ENCODE data around the gene ST7L. TPM values are rescaled to one million over a fixed set of nuclear protein-coding genes. Genes with fewer than 3 reads are reported as not detected.
A peak's percentile ranks its signal among the peaks of the same experiment; 100 is the strongest.
"Not testable (repeated sequence)": the region's sequence is repeated elsewhere in the genome, so short reads cannot be mapped to it uniquely, and the experiment has no call there.

Gene ST7L
- total RNA-seq, 2 donors from 2014 or later = 9.4 to 9.7 TPM

GRCh38 chr1:112628516-112628915, 9.6 kb upstream of the ST7L start:
- H3K27me3 Mint-ChIP-seq = no peaks in the 10 kb centered on the region
- no peak for ATAC-seq (replicated peaks)
- peaks cover 55% of the 10 kb centered on the region for H3K4me1 Mint-ChIP-seq
- peaks cover 96% of the 10 kb centered on the region for H3K36me3 Mint-ChIP-seq (ENCODE audit: low read depth)
- H3K4me3 Mint-ChIP-seq = peak overlapping the region; percentile 3
- H3K27ac Mint-ChIP-seq = no peak overlapping the region
- no peaks in the 10 kb centered on the region for H3K9me3 Mint-ChIP-seq

- no peak overlapping the region for H3K27ac Mint-ChIP-seq
- H3K4me3 Mint-ChIP-seq = peak overlapping the region; percentile 51
- H3K27me3 Mint-ChIP-seq = no peaks in the 10 kb centered on the region
Measured at GRCh38 chr1:112626887-112627286, 7.9 kb upstream of the ST7L start.

GRCh38 chr1:112626193-112626592, 7.3 kb upstream of the ST7L start:
- H3K9me3 Mint-ChIP-seq = no peaks in the 10 kb centered on the region
- H3K36me3 Mint-ChIP-seq (ENCODE audit: low read depth) = peaks cover 96% of the 10 kb centered on the region
- no peak for ATAC-seq (replicated peaks)
- H3K27ac Mint-ChIP-seq = no peak overlapping the region
- peak overlapping the region; percentile 51 for H3K4me3 Mint-ChIP-seq
- H3K27me3 Mint-ChIP-seq = no peaks in the 10 kb centered on the region
- H3K4me1 Mint-ChIP-seq = peaks cover 46% of the 10 kb centered on the region

More at GRCh38 chr1:112626887-112627286, 7.9 kb upstream of the ST7L start:
- H3K36me3 Mint-ChIP-seq (ENCODE audit: low read depth) = peaks cover 96% of the 10 kb centered on the region
- no peaks in the 10 kb centered on the region for H3K9me3 Mint-ChIP-seq
- H3K4me1 Mint-ChIP-seq = peaks cover 47% of the 10 kb centered on the region
- no peak for ATAC-seq (replicated peaks)

- Mint-ChIP-seq H3K36me3 (ENCODE audit: low read depth) (peaks cover 96% of the 10 kb centered on the region), H3K4me3 (peak overlapping the region; percentile 43), H3K4me1 (peaks cover 42% of the 10 kb centered on the region), H3K9me3 (no peaks in the 10 kb centered on the region), H3K27me3 (no peaks in the 10 kb centered on the region), H3K27ac (peak overlapping the region; percentile 22)
- no peak for ATAC-seq (replicated peaks)
Measured at GRCh38 chr1:112625696-112626095, 6.8 kb upstream of the ST7L start.

GRCh38 chr1:112624493-112624892, 5.6 kb upstream of the ST7L start:
- H3K36me3 Mint-ChIP-seq (ENCODE audit: low read depth) = peaks cover 98% of the 10 kb centered on the region
- ATAC-seq (replicated peaks); H3K9me3 Mint-ChIP-seq; H3K27me3 Mint-ChIP-seq: not testable (repeated sequence)
- H3K27ac Mint-ChIP-seq = peak overlapping the region; percentile 21
- peaks cover 35% of the 10 kb centered on the region for H3K4me1 Mint-ChIP-seq
- peak overlapping the region; percentile 43 for H3K4me3 Mint-ChIP-seq

- peaks cover 66% of the 10 kb centered on the region for H3K36me3 Mint-ChIP-seq (ENCODE audit: low read depth)
- H3K4me1 Mint-ChIP-seq = peaks cover 13% of the 10 kb centered on the region
- peak overlapping the region; percentile 99 for H3K27ac Mint-ChIP-seq
- no peak for ATAC-seq (replicated peaks)
- peak overlapping the region; percentile 98 for H3K4me3 Mint-ChIP-seq
- no peaks in the 10 kb centered on the region for H3K27me3 Mint-ChIP-seq
- H3K9me3 Mint-ChIP-seq = no peaks in the 10 kb centered on the region
Measured at GRCh38 chr1:112620377-112620695, 1.4 kb upstream of the ST7L start.

GRCh38 chr1:112619518-112620376, 806 bp upstream of the ST7L start, which contains the start of gene CAPZA1:
Gene CAPZA1, plus strand, starts transcription at chr1:112619832. Its CDS starts 13 bp downstream, at chr1:112619845.
- peak; percentile 91 for ATAC-seq (replicated peaks)
- no peaks in the 10 kb centered on the region for H3K27me3 Mint-ChIP-seq

GRCh38 chr1:112618114-112618720, 724 bp downstream of the ST7L start:
- no peaks in the 10 kb centered on the region for H3K9me3 Mint-ChIP-seq
- H3K36me3 Mint-ChIP-seq (ENCODE audit: low read depth) = peaks cover 50% of the 10 kb centered on the region
- H3K4me3 Mint-ChIP-seq = peak overlapping the region; percentile 98
- ATAC-seq (replicated peaks) = peak; percentile 27
- H3K27me3 Mint-ChIP-seq = no peaks in the 10 kb centered on the region
- peaks cover 4% of the 10 kb centered on the region for H3K4me1 Mint-ChIP-seq
- peak overlapping the region; percentile 99 for H3K27ac Mint-ChIP-seq

More at GRCh38 chr1:112619518-112620376, 806 bp upstream of the ST7L start, which contains the start of gene CAPZA1:
- Mint-ChIP-seq H3K4me1 (peaks cover 7% of the 10 kb centered on the region), H3K36me3 (ENCODE audit: low read depth) (peaks cover 61% of the 10 kb centered on the region), H3K9me3 (no peaks in the 10 kb centered on the region), H3K4me3 (peak within 1 kb of the TSS; percentile 98), H3K27ac (peak within 1 kb of the TSS; percentile 99)

GRCh38 chr1:112614460-112615065, 4.4 kb downstream of the ST7L start:
- no peaks in the 10 kb centered on the region for H3K4me1 Mint-ChIP-seq

GRCh38 chr1:112605633-112606327, 13.2 kb downstream of the ST7L start:
- Mint-ChIP-seq H3K36me3 (ENCODE audit: low read depth) (peaks cover 77% of the 10 kb centered on the region), H3K27me3 (no peaks in the 10 kb centered on the region), H3K27ac (peak overlapping the region; percentile 45), H3K4me1 (peaks cover 9% of the 10 kb centered on the region), H3K4me3 (peak overlapping the region; percentile 3), H3K9me3 (no peaks in the 10 kb centered on the region)
- peak; percentile 83 for ATAC-seq (replicated peaks)

More at GRCh38 chr1:112614460-112615065, 4.4 kb downstream of the ST7L start:
- Mint-ChIP-seq H3K27me3 (no peaks in the 10 kb centered on the region), H3K4me3 (no peak overlapping the region), H3K36me3 (ENCODE audit: low read depth) (peaks cover 44% of the 10 kb centered on the region), H3K27ac (no peak overlapping the region), H3K9me3 (no peaks in the 10 kb centered on the region)
- ATAC-seq (replicated peaks) = no peak

GRCh38 chr1:112603541-112603940, 15.4 kb downstream of the ST7L start:
- Mint-ChIP-seq H3K9me3 (no peaks in the 10 kb centered on the region), H3K36me3 (ENCODE audit: low read depth) (peaks cover 73% of the 10 kb centered on the region), H3K27ac (no peak overlapping the region), H3K27me3 (no peaks in the 10 kb centered on the region), H3K4me1 (peaks cover 9% of the 10 kb centered on the region), H3K4me3 (no peak overlapping the region)
- ATAC-seq (replicated peaks) = no peak

GRCh38 chr1:112603012-112603411, 15.9 kb downstream of the ST7L start:
- Mint-ChIP-seq H3K27ac (no peak overlapping the region), H3K4me1 (peaks cover 9% of the 10 kb centered on the region), H3K4me3 (no peak overlapping the region), H3K27me3 (no peaks in the 10 kb centered on the region), H3K9me3 (no peaks in the 10 kb centered on the region), H3K36me3 (ENCODE audit: low read depth) (peaks cover 69% of the 10 kb centered on the region)
- ATAC-seq (replicated peaks) = no peak

GRCh38 chr1:112599477-112599876, 19.5 kb downstream of the ST7L start:
- H3K4me3 Mint-ChIP-seq = no peak overlapping the region
- no peaks in the 10 kb centered on the region for H3K27me3 Mint-ChIP-seq
- no peak for ATAC-seq (replicated peaks)
- no peak overlapping the region for H3K27ac Mint-ChIP-seq
- H3K9me3 Mint-ChIP-seq = no peaks in the 10 kb centered on the region
- peaks cover 59% of the 10 kb centered on the region for H3K36me3 Mint-ChIP-seq (ENCODE audit: low read depth)
- H3K4me1 Mint-ChIP-seq = no peaks in the 10 kb centered on the region

- Mint-ChIP-seq H3K4me3 (no peak overlapping the region), H3K27ac (no peak overlapping the region), H3K4me1 (no peaks in the 10 kb centered on the region), H3K36me3 (ENCODE audit: low read depth) (peaks cover 43% of the 10 kb centered on the region), H3K9me3 (no peaks in the 10 kb centered on the region), H3K27me3 (no peaks in the 10 kb centered on the region)
- no peak for ATAC-seq (replicated peaks)
Measured at GRCh38 chr1:112594208-112594876, 24.6 kb downstream of the ST7L start.
